Natural killer cell treated with Interleukin-12 subunit alpha and Interleukin-12 subunit beta and Interleukin-15 and Interleukin-18, amount 100 ng/mL, for 72 hours (primary cell): ENCODE results near the gene DHRS3. TPM values are rescaled to one million over a fixed set of nuclear protein-coding genes. Genes with fewer than 3 reads are reported as not detected.
"Not testable (repeated sequence)": the region's sequence is repeated elsewhere in the genome, so short reads cannot be mapped to it uniquely, and the experiment has no call there.

Experiments used
- ATAC-seq, 2 donors: fragments of 150-1000 bp; cut with Tn5 transposase in 1 of 2; sonication (Bioruptor Pico), chemical (Tn5 transposase) in 1 of 2; 2 replicates each; pipeline ENCODE4 v1.10.0; 2021
- DNase-seq: peaks from one replicate; pipeline ENCODE4 v3.0.0; 2022; ENCODE audit warnings: low spot score
- H3K27ac Mint-ChIP-seq, 2 donors: 1 replicate in 1 of 2; 2 replicates in 1 of 2; pipeline ENCODE4 v1.8.0; 2022; ENCODE audit warnings: mixed read lengths in 2 of 2, mild to moderate bottlenecking in 1 of 2, moderate library complexity in 1 of 2
- H3K27me3 Mint-ChIP-seq, 2 donors: 1 replicate in 1 of 2; 2 replicates in 1 of 2; pipeline ENCODE4 v1.8.0; 2022; ENCODE audit warnings: mixed read lengths in 2 of 2
- H3K36me3 Mint-ChIP-seq: one replicate; pipeline ENCODE4 v1.8.0; 2022; ENCODE audit warnings: mixed read lengths
- H3K4me1 Mint-ChIP-seq, 2 donors: 1 replicate in 1 of 2; 2 replicates in 1 of 2; pipeline ENCODE4 v1.8.0; 2022; ENCODE audit warnings: low read depth in 2 of 2, mixed read lengths in 2 of 2, mild to moderate bottlenecking in 1 of 2
- H3K4me3 Mint-ChIP-seq: one replicate; pipeline ENCODE4 v1.8.0; 2022; ENCODE audit warnings: mixed read lengths
- H3K9me3 Mint-ChIP-seq: 2 replicates; pipeline ENCODE4 v1.8.0; 2022; ENCODE audit warnings: mixed read lengths
- total RNA-seq, 2 donors: library from RNA; stranded (reverse); gene quantifications; one replicate each; pipeline ENCODE4 v1.2.3, GENCODE V29; 2022

Gene DHRS3
- total RNA-seq, 2 donors from 2014 or later: 96.6 to 178 TPM

DNA sequence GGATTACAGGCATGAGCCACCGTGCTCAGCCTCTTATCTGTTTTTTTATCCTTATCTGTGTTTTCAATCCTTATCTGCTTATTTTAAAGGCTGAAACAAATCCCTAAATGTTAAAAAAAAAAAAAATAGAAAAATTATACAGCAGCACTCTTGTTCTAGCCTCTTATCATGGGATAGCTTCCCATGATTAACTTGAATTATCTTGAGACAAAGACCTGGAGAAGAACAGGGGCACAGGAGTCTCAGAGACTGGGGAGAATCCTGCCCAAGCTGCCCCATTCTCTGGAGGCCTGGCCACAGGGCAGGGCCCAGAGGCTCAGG lies 86.9 kb downstream of the DHRS3 start:
- no peaks in the 10 kb centered on the region for H3K27me3 Mint-ChIP-seq
- ATAC-seq: no peak

GRCh38 chr1:12530462-12531178 lies 87.4 kb downstream of the DHRS3 start:
- no peak overlapping the region for H3K27ac Mint-ChIP-seq

More for the DNA sequence above, 86.9 kb downstream of the DHRS3 start:
- Mint-ChIP-seq H3K4me1 (peaks cover 1 to 3% of the 10 kb centered on the region in 2 donors), H3K9me3 (no peaks in the 10 kb centered on the region), H3K27ac (peak overlapping the region in 1 of 2 donors; percentile 12), H3K36me3 (peaks cover 9% of the 10 kb centered on the region), H3K4me3 (no peak overlapping the region)
- no peak for DNase-seq

GRCh38 chr1:12529640-12530174 lies 88.3 kb downstream of the DHRS3 start:
- Mint-ChIP-seq H3K27ac (peak overlapping the region in 1 of 2 donors; percentile 8), H3K27me3 (no peaks in the 10 kb centered on the region), H3K4me3 (no peak overlapping the region), H3K36me3 (no peaks in the 10 kb centered on the region), H3K4me1 (peaks cover 0 to 12% of the 10 kb centered on the region in 2 donors), H3K9me3 (no peaks in the 10 kb centered on the region)
- ATAC-seq (no peak), DNase-seq (no peak)

More at GRCh38 chr1:12530462-12531178, 87.4 kb downstream of the DHRS3 start:
- peaks cover 5% of the 10 kb centered on the region for H3K36me3 Mint-ChIP-seq
- no peaks in the 10 kb centered on the region for H3K27me3 Mint-ChIP-seq
- peaks cover 0 to 3% of the 10 kb centered on the region in 2 donors for H3K4me1 Mint-ChIP-seq
- H3K9me3 Mint-ChIP-seq: no peaks in the 10 kb centered on the region
- no peak for DNase-seq
- H3K4me3 Mint-ChIP-seq: no peak overlapping the region
- no peak for ATAC-seq

GRCh38 chr1:12528021-12528852 lies 89.8 kb downstream of the DHRS3 start:
- H3K4me3 Mint-ChIP-seq: no peak overlapping the region
- DNase-seq: no peak
- H3K4me1 Mint-ChIP-seq: peaks cover 0 to 9% of the 10 kb centered on the region in 2 donors
- H3K27me3 Mint-ChIP-seq: no peaks in the 10 kb centered on the region
- H3K36me3 Mint-ChIP-seq: no peaks in the 10 kb centered on the region
- no peak overlapping the region for H3K27ac Mint-ChIP-seq
- no peaks in the 10 kb centered on the region for H3K9me3 Mint-ChIP-seq
- no peak for ATAC-seq

- Mint-ChIP-seq H3K27me3 (no peaks in the 10 kb centered on the region), H3K4me1 (peaks cover 0 to 9% of the 10 kb centered on the region in 2 donors), H3K27ac (no peak overlapping the region), H3K36me3 (no peaks in the 10 kb centered on the region), H3K4me3 (no peak overlapping the region), H3K9me3 (no peaks in the 10 kb centered on the region)
- ATAC-seq (no peak), DNase-seq (no peak)
Observed at GRCh38 chr1:12527564-12527963, 90.4 kb downstream of the DHRS3 start.

DNA sequence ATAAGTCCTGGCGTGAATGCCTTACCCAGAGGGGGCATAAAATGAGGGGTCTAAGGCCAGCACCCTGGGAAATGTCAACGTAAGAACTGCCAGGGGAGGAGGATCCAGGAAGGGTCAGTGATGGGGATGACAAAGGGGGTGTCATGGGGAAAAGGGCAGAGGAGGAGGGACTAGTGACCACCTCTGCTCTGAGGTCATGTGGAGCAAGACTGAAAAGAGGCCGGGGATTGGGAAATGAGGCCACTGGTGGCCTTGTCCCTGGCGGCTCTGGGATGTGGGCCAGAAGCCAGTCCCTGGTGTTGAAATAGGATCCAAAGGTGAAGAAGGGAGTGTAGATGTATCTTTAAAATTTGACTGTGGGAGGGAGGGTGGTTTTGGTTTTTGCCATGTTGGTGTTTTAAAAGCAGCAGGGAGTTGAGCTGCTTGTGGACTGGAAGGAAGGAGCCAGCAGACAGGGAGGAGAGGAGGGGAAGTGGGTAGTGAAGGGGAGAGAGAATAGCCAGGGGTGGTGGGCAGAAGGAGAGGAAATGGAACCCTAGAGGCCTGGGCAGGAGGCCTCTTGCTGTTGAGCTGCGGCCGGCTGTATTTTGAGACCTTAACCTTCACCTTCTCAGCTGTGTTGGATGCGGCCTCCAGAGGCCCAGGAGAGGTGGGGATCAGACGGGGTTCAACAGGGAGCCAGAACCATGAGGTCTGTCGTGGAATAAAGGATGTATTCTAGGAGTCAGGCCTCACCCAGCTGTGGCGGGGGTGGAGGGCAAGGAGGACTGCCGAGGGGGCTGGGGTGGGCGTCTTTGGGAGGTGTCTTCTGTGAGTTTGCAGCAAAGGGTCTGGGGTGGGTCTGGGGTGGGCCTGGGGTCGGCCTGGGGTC lies 92.5 kb downstream of the DHRS3 start:
- H3K4me3 Mint-ChIP-seq: no peak overlapping the region
- DNase-seq (no peak), ATAC-seq (no peak)
- H3K36me3 Mint-ChIP-seq: no peaks in the 10 kb centered on the region
- H3K4me1 Mint-ChIP-seq: peaks cover 0 to 9% of the 10 kb centered on the region in 2 donors
- no peaks in the 10 kb centered on the region for H3K27me3 Mint-ChIP-seq
- peak overlapping the region in 1 of 2 donors; percentile 84 for H3K27ac Mint-ChIP-seq
- H3K9me3 Mint-ChIP-seq: no peaks in the 10 kb centered on the region

DNA sequence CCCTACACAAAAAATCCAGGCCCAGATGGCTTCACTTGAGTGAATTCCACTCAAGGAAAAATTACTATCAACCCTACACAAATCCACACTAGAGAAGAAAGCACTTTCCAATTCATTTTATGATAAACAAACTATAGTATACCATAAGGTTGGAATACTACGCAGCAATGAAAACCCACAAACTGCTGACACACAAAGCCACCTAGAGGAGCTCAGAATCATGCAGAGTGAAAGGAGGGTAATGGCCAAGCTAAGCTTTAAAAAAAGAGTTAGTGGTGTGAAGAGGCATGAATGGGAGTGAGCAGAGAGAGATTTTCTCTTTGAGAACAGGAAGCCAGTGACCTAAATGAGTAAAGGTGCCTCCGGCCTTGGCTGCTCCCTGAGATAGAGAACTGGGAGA lies 93.7 kb downstream of the DHRS3 start:
- ATAC-seq: no peak

DNA sequence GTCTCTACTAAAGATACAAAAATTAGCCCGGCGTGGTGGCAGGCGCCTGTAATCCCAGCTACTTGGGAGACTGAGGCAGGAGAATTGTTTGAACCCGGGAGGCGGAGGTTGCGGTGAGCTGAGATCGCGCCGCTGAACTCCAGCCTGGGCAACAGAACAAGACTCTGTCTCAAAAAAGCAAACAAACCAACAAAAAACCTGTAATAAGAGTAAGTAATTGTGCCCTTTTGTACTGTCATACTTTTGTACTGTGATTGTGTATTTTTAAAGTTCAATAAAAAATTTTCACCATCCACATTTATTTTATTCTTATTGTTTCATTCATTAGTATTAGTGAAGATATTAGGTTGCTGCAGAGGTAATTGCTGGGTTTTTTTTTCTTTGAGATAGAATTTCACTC lies 95.2 kb downstream of the DHRS3 start:
- H3K27ac Mint-ChIP-seq, H3K9me3 Mint-ChIP-seq, H3K27me3 Mint-ChIP-seq, H3K36me3 Mint-ChIP-seq, DNase-seq, H3K4me3 Mint-ChIP-seq, ATAC-seq: not testable (repeated sequence)
- H3K4me1 Mint-ChIP-seq: peaks cover 16 to 23% of the 10 kb centered on the region in 2 donors

More for the DNA sequence above, 93.7 kb downstream of the DHRS3 start:
- H3K4me3 Mint-ChIP-seq: no peak overlapping the region
- H3K36me3 Mint-ChIP-seq: no peaks in the 10 kb centered on the region
- H3K4me1 Mint-ChIP-seq: peaks cover 7 to 15% of the 10 kb centered on the region in 2 donors
- no peaks in the 10 kb centered on the region for H3K27me3 Mint-ChIP-seq
- H3K27ac Mint-ChIP-seq: peak overlapping the region in 1 of 2 donors; percentile 84
- no peak for DNase-seq
- H3K9me3 Mint-ChIP-seq: no peaks in the 10 kb centered on the region

DNA sequence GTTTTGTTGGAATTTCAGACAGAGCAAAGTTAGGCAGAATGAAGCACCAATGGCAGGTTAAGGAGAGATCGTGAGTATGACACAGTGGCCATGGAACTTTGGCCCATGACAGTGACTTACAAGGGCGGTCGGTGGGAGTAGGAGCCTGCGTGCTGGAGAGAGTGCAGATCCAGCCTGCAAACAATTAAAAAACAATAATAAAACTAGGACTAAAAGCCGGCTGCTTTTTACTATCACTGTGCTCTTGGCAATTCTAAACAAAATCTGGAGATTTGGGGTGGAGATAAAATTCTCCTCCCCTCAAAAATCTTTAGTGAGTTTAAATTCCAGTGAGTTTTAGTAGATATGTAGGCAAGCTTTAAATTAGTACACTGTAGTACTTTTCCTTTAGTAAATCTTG lies 96.9 kb downstream of the DHRS3 start:
- Mint-ChIP-seq H3K27me3 (no peaks in the 10 kb centered on the region), H3K27ac (no peak overlapping the region), H3K4me1 (peaks cover 16 to 23% of the 10 kb centered on the region in 2 donors), H3K9me3 (no peaks in the 10 kb centered on the region), H3K4me3 (no peak overlapping the region), H3K36me3 (no peaks in the 10 kb centered on the region)
- DNase-seq (no peak), ATAC-seq (no peak)

DNA sequence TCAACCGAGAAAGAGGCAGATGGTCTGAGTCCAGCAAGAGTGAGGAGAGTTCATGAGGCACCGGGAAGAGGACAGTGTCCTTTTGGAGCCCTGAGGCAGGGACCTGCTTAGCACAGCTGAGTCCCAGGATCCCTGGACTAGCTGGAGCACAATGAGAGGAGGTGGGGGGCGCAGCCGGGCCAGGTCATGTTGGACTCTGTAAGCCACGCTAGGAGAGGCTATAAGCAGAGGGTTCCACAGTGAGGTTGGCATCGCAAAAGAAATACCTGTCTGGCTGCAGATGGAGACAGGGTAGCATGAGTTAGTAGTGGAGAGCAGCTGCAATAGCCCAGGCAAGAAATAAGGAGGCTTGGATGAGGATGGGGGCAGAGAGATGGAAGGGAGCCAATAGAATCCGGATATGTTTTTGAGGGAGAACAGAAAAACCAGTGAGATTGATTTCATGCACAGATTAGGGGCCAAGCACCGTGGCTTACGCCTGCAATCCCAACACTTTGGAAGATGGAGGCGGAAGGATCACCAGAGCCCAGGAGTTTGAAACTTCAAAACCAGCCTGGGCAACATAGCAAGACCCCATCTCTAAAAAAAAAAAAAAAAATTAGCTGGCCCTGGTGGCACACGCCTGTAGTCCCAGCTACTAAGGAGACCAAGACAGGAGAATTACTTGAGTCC lies 98.2 kb downstream of the DHRS3 start:
- Mint-ChIP-seq H3K36me3 (no peaks in the 10 kb centered on the region), H3K9me3 (no peaks in the 10 kb centered on the region), H3K4me3 (peak overlapping the region; percentile 52), H3K27ac (peak overlapping the region; percentile 23 to 80), H3K4me1 (peaks cover 16% of the 10 kb centered on the region in 2 donors), H3K27me3 (no peaks in the 10 kb centered on the region)
- ATAC-seq (no peak), DNase-seq (no peak)

DNA sequence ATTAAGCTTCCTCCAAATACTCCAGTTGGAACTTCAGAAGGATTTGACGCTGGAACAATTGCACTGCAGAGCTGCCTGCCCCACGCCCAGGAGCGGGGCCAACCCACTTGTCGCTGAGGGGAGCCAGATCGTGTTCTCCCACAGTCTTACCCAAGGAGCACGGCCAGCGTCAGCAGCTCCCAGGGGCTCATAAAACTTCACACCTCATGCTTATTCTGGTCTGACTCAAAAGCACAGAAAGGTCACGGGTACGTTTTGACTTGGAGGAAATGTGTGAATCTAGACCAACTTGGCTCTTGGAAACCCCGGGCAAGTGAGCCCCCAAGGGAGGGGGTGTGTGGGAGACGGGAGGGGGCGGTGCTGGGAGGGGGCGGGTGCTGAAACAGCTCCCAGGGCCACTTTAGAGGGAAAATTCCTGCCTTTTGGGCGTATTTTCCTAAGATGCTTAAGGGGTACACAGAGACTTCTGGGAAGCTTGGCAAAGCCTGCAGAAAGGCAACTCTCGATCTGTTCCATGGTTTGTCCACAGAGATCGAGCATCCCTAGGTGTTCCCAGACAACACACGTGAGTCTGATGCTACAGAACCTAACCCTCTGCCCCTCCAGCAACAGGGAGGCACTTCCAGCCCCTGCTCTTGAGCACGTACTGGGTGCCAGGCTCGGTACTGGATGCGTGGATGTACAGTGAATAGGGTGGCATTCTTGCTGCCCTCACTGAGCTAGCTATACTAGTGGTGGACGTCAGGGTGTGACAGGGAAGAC lies 98.9 kb downstream of the DHRS3 start:
- Mint-ChIP-seq H3K36me3 (no peaks in the 10 kb centered on the region), H3K4me1 (peaks cover 16 to 21% of the 10 kb centered on the region in 2 donors), H3K27me3 (no peaks in the 10 kb centered on the region), H3K9me3 (no peaks in the 10 kb centered on the region), H3K4me3 (peak overlapping the region; percentile 52), H3K27ac (peak overlapping the region; percentile 23 to 80)
- ATAC-seq (peak; percentile 93 to 98), DNase-seq (no peak)
